K562 (cell line): ENCODE results near the gene IL20RA. TPM values are rescaled to one million over a fixed set of nuclear protein-coding genes. Genes with fewer than 3 reads are reported as not detected.

Experiments
- ATAC-seq: fragments of 200-7000 bp; cut with Tn5 transposase; 3 replicates; pipeline ENCODE4 v1.9.1; 2020; ENCODE audit warnings: moderate library complexity
- BruUV-seq: library from RNA; stranded (reverse); fragments of 400-500 nt; replicated peaks from 2 replicates; lab custom pipeline; 2021; lab: Mats Ljungman, UMichigan
- CTCF ChIA-PET: fragments of 300-600 bp; formaldehyde crosslinking; extraction: SDS; loops from one replicate; lab custom pipeline; 2021; ENCODE audit warnings: low intra/inter-chr PET ratio; lab: Yijun Ruan, JAX
- POLR2A ChIA-PET: fragments of 300-600, 350-650 bp; sonication (Branson Sonifier 250); formaldehyde crosslinking; extraction: SDS; loops from one replicate; lab custom pipeline; 2021; ENCODE audit warnings: antibody characterized with exemption, inconsistent platforms; lab: Yijun Ruan, JAX
- DNase-seq, 4 experiments: peaks; one replicate each; pipeline versions ENCODE4 v3.0.0 to v3.0.0-alpha.2; 2011 to 2018; ENCODE audit warnings: low spot score in 3 of 4, mixed read lengths in 3 of 4; ENCODE audit errors: extremely low read depth in 1 of 4
- FAIRE-seq: peaks from 2 replicates; lab custom pipeline; 2011; peaks lifted over from hg19 to GRCh38; lab: Jason Lieb, UNC
- H2AFZ ChIP-seq: 2 replicates; pipeline ENCODE4 v1.6.0; 2011; ENCODE audit warnings: low read depth, low read length, control low read depth, inconsistent platforms
- H3K27ac ChIP-seq: fragments of 200-600 bp; 3 replicates; pipeline ENCODE4 v1.8.0; 2011; ENCODE audit warnings: low read depth, mild to moderate bottlenecking, control low read depth, inconsistent platforms, low read length, moderate library complexity, mixed read lengths; ENCODE audit errors: extremely low read depth
- H3K27me3 ChIP-seq, 2 experiments: fragments of 300-600 bp in 1 of 2; 2 replicates in 1 of 2; 3 replicates in 1 of 2; pipeline versions ENCODE4 v1.6.0 to v1.8.0; 2011; ENCODE audit warnings: inconsistent platforms in 2 of 2, low read length in 2 of 2, mild to moderate bottlenecking in 1 of 2, mixed read lengths in 1 of 2, moderate library complexity in 1 of 2; ENCODE audit not compliant: control insufficient read depth in 2 of 2, insufficient read depth in 2 of 2
- H3K36me3 ChIP-seq: fragments of 300-600 bp; 3 replicates; pipeline ENCODE4 v1.8.0; 2011; ENCODE audit warnings: mild to moderate bottlenecking, low read length, inconsistent platforms; ENCODE audit not compliant: control insufficient read depth, insufficient read depth
- H3K4me1 ChIP-seq, 2 experiments: fragments of 200-600 bp in 1 of 2; replicated peaks in 1 of 2; 2 replicates in 1 of 2; 3 replicates in 1 of 2; pipeline versions ENCODE4 v1.5.1 to v1.8.0; 2011; ENCODE audit warnings: inconsistent platforms in 2 of 2, low read length in 2 of 2, mild to moderate bottlenecking in 1 of 2, mixed read lengths in 1 of 2, moderate library complexity in 1 of 2; ENCODE audit not compliant: control insufficient read depth in 2 of 2, insufficient read depth in 2 of 2
- H3K4me2 ChIP-seq: 2 replicates; pipeline ENCODE4 v1.6.1; 2011; ENCODE audit warnings: low read length, control low read depth, inconsistent platforms, mixed read lengths; ENCODE audit not compliant: insufficient read depth
- H3K4me3 ChIP-seq: fragments of 200-600 bp; sonication (generic), shearing (Covaris generic); 2 replicates; pipeline ENCODE4 v1.5.1; 2016; ENCODE audit warnings: control low read depth, inconsistent platforms
- H3K79me2 ChIP-seq: fragments of 200-600 bp; 3 replicates; pipeline ENCODE4 v1.8.0; 2011; ENCODE audit warnings: low read length, inconsistent platforms; ENCODE audit not compliant: control insufficient read depth, insufficient read depth
- H3K9ac ChIP-seq, 2 experiments: 2 replicates each; pipeline versions ENCODE4 v1.6.0 to v1.6.1; 2011; ENCODE audit warnings: low read depth in 2 of 2, low read length in 2 of 2, control low read depth in 1 of 2, inconsistent platforms in 1 of 2, mild to moderate bottlenecking in 1 of 2, mixed read lengths in 1 of 2; ENCODE audit not compliant: insufficient read depth in 1 of 2
- H3K9me1 ChIP-seq: one replicate; pipeline ENCODE4 v1.6.0; 2011; ENCODE audit warnings: inconsistent platforms, mild to moderate bottlenecking, low read length, moderate library complexity; ENCODE audit not compliant: control insufficient read depth, insufficient read depth
- H3K9me3 ChIP-seq: replicated peaks from 2 replicates; pipeline ENCODE4 v1.5.1; 2011; ENCODE audit warnings: low read depth, low read length, inconsistent platforms; ENCODE audit not compliant: control insufficient read depth, insufficient read depth
- H4K20me1 ChIP-seq: replicated peaks from 2 replicates; pipeline ENCODE4 v1.6.1; 2011; ENCODE audit warnings: low read length, inconsistent platforms, mixed read lengths; ENCODE audit not compliant: control insufficient read depth, insufficient read depth
- BRD9 ChIP-seq: fragments of 450-650 bp; IDR thresholded peaks from 2 replicates; pipeline ENCODE4 v1.6.1; 2018; ENCODE audit warnings: low read depth; ENCODE audit not compliant: partially characterized antibody
- ETV1 ChIP-seq: fragments of 450-650 bp; conservative IDR thresholded peaks from 2 replicates; pipeline ENCODE4 v1.6.1; 2016; ENCODE audit warnings: missing genetic modification characterization, control low read depth, low read depth, missing compliant biosample characterization
- ETV6 ChIP-seq, 3 experiments: fragments of 150-350 bp in 1 of 3; sonication (generic) in 1 of 3; formaldehyde crosslinking in 1 of 3; IDR thresholded peaks; 2 replicates each; pipeline versions ENCODE4 v1.6.1 to v1.8.0; 2014 to 2022; ENCODE audit warnings: borderline replicate concordance in 2 of 3, low read depth in 2 of 3, antibody characterized with exemption in 1 of 3, low read length in 1 of 3, mild to moderate bottlenecking in 1 of 3, missing genetic modification reagents in 1 of 3
- EWSR1 ChIP-seq: fragments of 450-650 bp; IDR thresholded peaks from 2 replicates; pipeline ENCODE4 v1.6.1; 2018; ENCODE audit warnings: borderline replicate concordance, mild to moderate bottlenecking, low read depth, moderate library complexity; ENCODE audit not compliant: partially characterized antibody
- GTF2F1 ChIP-seq: IDR thresholded peaks from 2 replicates; pipeline ENCODE4 v1.6.1; 2011; ENCODE audit warnings: low read depth, low read length, improper control_type of control experiment
- HDAC3 ChIP-seq: fragments of 450-650 bp; IDR thresholded peaks from 2 replicates; pipeline ENCODE4 v1.6.1; 2018; ENCODE audit warnings: borderline replicate concordance, mild to moderate bottlenecking, moderate library complexity; ENCODE audit not compliant: partially characterized antibody
- HLTF ChIP-seq: fragments of 450-650 bp; IDR thresholded peaks from 2 replicates; pipeline ENCODE4 v1.6.1; 2016
- HNRNPH1 ChIP-seq: fragments of 200-400 bp; formaldehyde crosslinking; optimal IDR thresholded peaks from 2 replicates; pipeline ENCODE3; 2017; ENCODE audit warnings: low read depth, mild to moderate bottlenecking, low read length, moderate library complexity
- MCM5 ChIP-seq: fragments of 450-650 bp; IDR thresholded peaks from 2 replicates; pipeline ENCODE4 v1.6.1; 2016; ENCODE audit warnings: low read depth
- PML ChIP-seq: IDR thresholded peaks from 2 replicates; pipeline ENCODE4 v1.6.1; 2012; ENCODE audit warnings: low read length, inconsistent platforms
- SIX5 ChIP-seq, 2 experiments: IDR thresholded peaks; 2 replicates each; pipeline ENCODE4 v1.6.1; 2011; ENCODE audit warnings: low read length in 2 of 2, borderline replicate concordance in 1 of 2, low read depth in 1 of 2, mild to moderate bottlenecking in 1 of 2, moderate library complexity in 1 of 2; ENCODE audit not compliant: insufficient read depth in 1 of 2
- SREBF1 ChIP-seq: fragments of 150-350 bp; IDR thresholded peaks from 2 replicates; pipeline ENCODE4 v1.6.1; 2014; ENCODE audit warnings: antibody characterized with exemption, low read depth, low read length, borderline replicate concordance
- STAG1 ChIP-seq: sonication (generic); formaldehyde crosslinking; IDR thresholded peaks from 2 replicates; pipeline ENCODE4 v1.5.0; 2020; ENCODE audit warnings: missing genetic modification reagents, borderline replicate concordance
- YY1 ChIP-seq, 3 experiments: IDR thresholded peaks; 2 replicates each; pipeline ENCODE4 v1.6.1; 2011; ENCODE audit warnings: low read length in 2 of 3, mild to moderate bottlenecking in 2 of 3, moderate library complexity in 2 of 3, borderline replicate concordance in 1 of 3, control low read depth in 1 of 3, low read depth in 1 of 3; ENCODE audit not compliant: insufficient read depth in 3 of 3, insufficient replicate concordance in 2 of 3, control insufficient read depth in 1 of 3, insufficient read length in 1 of 3; ENCODE audit errors: extremely low read depth in 1 of 3
- ZNF184 ChIP-seq: sonication (generic); formaldehyde crosslinking; IDR thresholded peaks from 2 replicates; pipeline ENCODE4 v1.5.0; 2020; ENCODE audit warnings: missing genetic modification reagents
- ZNF316 ChIP-seq: fragments of 450-650 bp; IDR thresholded peaks from 2 replicates; pipeline ENCODE4 v1.6.1; 2016
- ZNF561 ChIP-seq: fragments of 450-650 bp; formaldehyde crosslinking; conservative IDR thresholded peaks from 2 replicates; pipeline ENCODE4 v1.4.0; 2020; ENCODE audit warnings: mild to moderate bottlenecking, moderate library complexity
- WGBS: fragments of 100-300 bp; shearing (Covaris generic); methylation state at CpG from one replicate; pipeline ENCODE4 v1.1.6; 2016; ENCODE audit warnings: low coverage, mixed read lengths; ENCODE audit not compliant: insufficient coverage; ENCODE audit errors: missing lambda C conversion rate; 5-methylcytosine and 5-hydroxymethylcytosine counted together
- in situ Hi-C: fragments of 300-500 bp; cut with MboI; formaldehyde crosslinking; loops from 4 replicates; pipeline ENCODE4 v1.15.0; 2018; ENCODE audit warnings: inconsistent platforms, mixed read lengths
- intact Hi-C: fragments of 100-400 bp; cut with micrococcal nuclease; formaldehyde crosslinking; loops from 2 replicates; pipeline ENCODE4 v1.14.2; 2022
- polyA plus RNA-seq, 8 experiments: library from polyadenylated mRNA; depleted of rRNA in 4 of 8; stranded (reverse) in 5 of 8; unstranded in 3 of 8; fragments of >200 nt; fragmentation: Nextera tagmentation in 2 of 8; fragmentation: Illumina TruSeq in 1 of 8; extraction: Ambion mirVana in 2 of 8; extraction: Trizol in 1 of 8; gene quantifications; 2 replicates each; pipeline versions ENCODE4 v1.2.1 to v1.2.3, GENCODE V29; 2011 to 2014; ENCODE audit warnings: inconsistent platforms in 1 of 8, missing spikeins in 1 of 8
- total RNA-seq, 7 experiments: library from RNA; depleted of rRNA in 6 of 7; stranded (reverse); fragments of >200 nt in 6 of 7; fragmentation: Illumina TruSeq in 2 of 7; extraction: Trizol in 2 of 7; gene quantifications; 2 replicates each; pipeline versions ENCODE4 v1.2.1 to v1.2.3, GENCODE V29; 2011 to 2021; ENCODE audit warnings: low replicate concordance in 1 of 7
- TF ChIP-seq, protein P1 (sequence below): sonication (generic); formaldehyde crosslinking; IDR thresholded peaks from 2 replicates; pipeline ENCODE4 v1.8.0; 2022; ENCODE audit warnings: missing genetic modification reagents, mild to moderate bottlenecking, moderate library complexity, borderline replicate concordance
- TF ChIP-seq, protein P2 (sequence below), 2 experiments: fragments of 150-350 bp in 1 of 2; IDR thresholded peaks; 2 replicates each; pipeline ENCODE4 v1.6.1; 2012 to 2016; ENCODE audit warnings: low read depth in 2 of 2, low read length in 2 of 2, mild to moderate bottlenecking in 1 of 2, moderate library complexity in 1 of 2

Gene IL20RA
- total and polyA plus RNA-seq, 9 of the 15 experiments (the other 6 are each of a cell fraction or from before 2014, with no cell fraction given), result not detected

DNA sequence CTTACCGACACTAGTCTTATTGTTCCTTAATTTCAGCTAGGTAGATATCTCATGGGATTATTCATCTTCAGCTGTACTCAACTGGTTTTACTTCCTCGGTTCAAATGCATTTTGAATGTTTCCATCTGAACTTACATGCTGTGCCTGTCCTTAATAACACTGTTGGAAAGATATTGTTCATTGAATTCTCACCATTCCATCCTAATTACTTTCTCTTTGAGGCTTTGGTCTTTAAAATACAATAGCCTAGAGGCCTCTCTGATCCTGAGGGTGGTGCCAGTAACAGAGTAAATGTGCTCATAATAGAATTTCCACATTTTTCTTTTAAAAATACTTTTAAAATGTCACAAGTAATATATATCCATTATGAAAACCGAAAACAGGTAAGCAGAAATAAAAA is 54.0 kb downstream of the IL20RA start:
- H2AFZ ChIP-seq, result no peak overlapping the region
- H3K4me3 ChIP-seq, result no peak overlapping the region
- 0% methylated on average over 3 of the region's 3 CpGs for WGBS
- no peak overlapping the region for H3K4me2 ChIP-seq
- peaks cover 22 to 24% of the 10 kb centered on the region in 2 experiments for H3K27me3 ChIP-seq
- H3K79me2 ChIP-seq, result no peaks in the 10 kb centered on the region
- CTCF ChIA-PET, result no interaction called here
- DNase-seq (no peak), ATAC-seq (no peak), FAIRE-seq (no peak)
- intact Hi-C loops, result no loop called here
- H3K36me3 ChIP-seq, result no peaks in the 10 kb centered on the region
- no peak overlapping the region for H3K9ac ChIP-seq
- peaks cover 0 to 4% of the 10 kb centered on the region in 2 experiments; a peak in 1 of 5 replicates for H3K4me1 ChIP-seq
- TF ChIP-seq HNRNPH1 (no peak), HDAC3 (no peak), ZNF184 (CRISPR knock-in tag) (no peak), YY1 (IDR thresholded peaks at IDR 0.05; ENCODE audit: borderline replicate concordance in 1 of 3, control insufficient read depth in 1 of 3, extremely low read depth in 1 of 3, insufficient read depth in 3 of 3, insufficient read length in 1 of 3, insufficient replicate concordance in 2 of 3, low read depth in 1 of 3, low read length in 2 of 3) (no peak), SIX5 (IDR thresholded peaks at IDR 0.05; ENCODE audit: borderline replicate concordance in 1 of 2, insufficient read depth in 1 of 2, low read depth in 1 of 2, low read length in 2 of 2) (no peak), MCM5 (no peak), SREBF1 (no peak), BRD9 (no peak), PML (no peak), ETV6 (IDR thresholded peaks at IDR 0.05; ENCODE audit: borderline replicate concordance in 1 of 2, low read depth in 2 of 2, low read length in 1 of 2) (no peak), ETV6 (CRISPR knock-in tag; IDR thresholded peaks at IDR 0.05; ENCODE audit: borderline replicate concordance) (no peak), GTF2F1 (no peak), ETV1 (tag) (no peak), STAG1 (CRISPR knock-in tag) (no peak), HLTF (no peak), ZNF561 (no peak), EWSR1 (no peak), ZNF316 (no peak)
- TF ChIP-seq, protein P1, sequence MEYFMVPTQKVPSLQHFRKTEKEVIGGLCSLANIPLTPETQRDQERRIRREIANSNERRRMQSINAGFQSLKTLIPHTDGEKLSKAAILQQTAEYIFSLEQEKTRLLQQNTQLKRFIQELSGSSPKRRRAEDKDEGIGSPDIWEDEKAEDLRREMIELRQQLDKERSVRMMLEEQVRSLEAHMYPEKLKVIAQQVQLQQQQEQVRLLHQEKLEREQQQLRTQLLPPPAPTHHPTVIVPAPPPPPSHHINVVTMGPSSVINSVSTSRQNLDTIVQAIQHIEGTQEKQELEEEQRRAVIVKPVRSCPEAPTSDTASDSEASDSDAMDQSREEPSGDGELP, result no peak
- TF ChIP-seq, protein P2, sequence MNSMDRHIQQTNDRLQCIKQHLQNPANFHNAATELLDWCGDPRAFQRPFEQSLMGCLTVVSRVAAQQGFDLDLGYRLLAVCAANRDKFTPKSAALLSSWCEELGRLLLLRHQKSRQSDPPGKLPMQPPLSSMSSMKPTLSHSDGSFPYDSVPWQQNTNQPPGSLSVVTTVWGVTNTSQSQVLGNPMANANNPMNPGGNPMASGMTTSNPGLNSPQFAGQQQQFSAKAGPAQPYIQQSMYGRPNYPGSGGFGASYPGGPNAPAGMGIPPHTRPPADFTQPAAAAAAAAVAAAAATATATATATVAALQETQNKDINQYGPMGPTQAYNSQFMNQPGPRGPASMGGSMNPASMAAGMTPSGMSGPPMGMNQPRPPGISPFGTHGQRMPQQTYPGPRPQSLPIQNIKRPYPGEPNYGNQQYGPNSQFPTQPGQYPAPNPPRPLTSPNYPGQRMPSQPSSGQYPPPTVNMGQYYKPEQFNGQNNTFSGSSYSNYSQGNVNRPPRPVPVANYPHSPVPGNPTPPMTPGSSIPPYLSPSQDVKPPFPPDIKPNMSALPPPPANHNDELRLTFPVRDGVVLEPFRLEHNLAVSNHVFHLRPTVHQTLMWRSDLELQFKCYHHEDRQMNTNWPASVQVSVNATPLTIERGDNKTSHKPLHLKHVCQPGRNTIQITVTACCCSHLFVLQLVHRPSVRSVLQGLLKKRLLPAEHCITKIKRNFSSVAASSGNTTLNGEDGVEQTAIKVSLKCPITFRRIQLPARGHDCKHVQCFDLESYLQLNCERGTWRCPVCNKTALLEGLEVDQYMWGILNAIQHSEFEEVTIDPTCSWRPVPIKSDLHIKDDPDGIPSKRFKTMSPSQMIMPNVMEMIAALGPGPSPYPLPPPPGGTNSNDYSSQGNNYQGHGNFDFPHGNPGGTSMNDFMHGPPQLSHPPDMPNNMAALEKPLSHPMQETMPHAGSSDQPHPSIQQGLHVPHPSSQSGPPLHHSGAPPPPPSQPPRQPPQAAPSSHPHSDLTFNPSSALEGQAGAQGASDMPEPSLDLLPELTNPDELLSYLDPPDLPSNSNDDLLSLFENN (IDR thresholded peaks at IDR 0.05; ENCODE audit: low read depth in 2 of 2, low read length in 2 of 2), result no peak
- TF ChIP-seq, all 486 proteins: peak for 0
- no peaks in the 10 kb centered on the region for H4K20me1 ChIP-seq
- no peaks in the 10 kb centered on the region for H3K9me1 ChIP-seq
- POLR2A ChIA-PET, result no interaction called here
- no peak overlapping the region for H3K27ac ChIP-seq
- in situ Hi-C loops, result no loop called here
- no peaks in the 10 kb centered on the region for H3K9me3 ChIP-seq
- no TSS peak for BruUV-seq
